ENCODE measurements around the gene ZSCAN5B.
"Not testable (repeated sequence)": the region's sequence is repeated elsewhere in the genome, so short reads cannot be mapped to it uniquely, and the experiment has no call there.

Gene ZSCAN5B

GRCh38 chr19:56162258-56162657, 35.3 kb downstream of the ZSCAN5B start:
- Mint-ChIP-seq H3K36me3 (ENCODE audit: low read depth) (peaks cover 12% of the 10 kb centered on the region), H3K4me1 (ENCODE audit: low read depth) (peaks cover 10% of the 10 kb centered on the region), H3K27me3 (ENCODE audit: low read depth) (no peaks in the 10 kb centered on the region), H3K9me3 (no peaks in the 10 kb centered on the region), H3K4me3 (no peak overlapping the region), H3K27ac (no peak overlapping the region)
- DNase-seq (ENCODE audit: low spot score) = no peak

- no peaks in the 10 kb centered on the region for H3K9me3 Mint-ChIP-seq
- no peak for DNase-seq (ENCODE audit: low spot score)
- no peak overlapping the region for H3K4me3 Mint-ChIP-seq
- peaks cover 12% of the 10 kb centered on the region for H3K36me3 Mint-ChIP-seq (ENCODE audit: low read depth)
- H3K27ac Mint-ChIP-seq = no peak overlapping the region
- no peaks in the 10 kb centered on the region for H3K27me3 Mint-ChIP-seq (ENCODE audit: low read depth)
- H3K4me1 Mint-ChIP-seq (ENCODE audit: low read depth) = peaks cover 10% of the 10 kb centered on the region
Observed at GRCh38 chr19:56161534-56161933, 36.0 kb downstream of the ZSCAN5B start.

- peaks cover 12% of the 10 kb centered on the region for H3K36me3 Mint-ChIP-seq (ENCODE audit: low read depth)
- no peak overlapping the region for H3K4me3 Mint-ChIP-seq
Observed at GRCh38 chr19:56159622-56160271, 37.8 kb downstream of the ZSCAN5B start.

GRCh38 chr19:56159009-56159559, 38.5 kb downstream of the ZSCAN5B start:
- H3K36me3 Mint-ChIP-seq (ENCODE audit: low read depth) = peaks cover 12% of the 10 kb centered on the region
- no peaks in the 10 kb centered on the region for H3K27me3 Mint-ChIP-seq (ENCODE audit: low read depth)
- DNase-seq (ENCODE audit: low spot score) = no peak
- H3K4me1 Mint-ChIP-seq (ENCODE audit: low read depth) = peaks cover 8% of the 10 kb centered on the region
- H3K9me3 Mint-ChIP-seq = no peaks in the 10 kb centered on the region
- H3K27ac Mint-ChIP-seq = no peak overlapping the region
- no peak overlapping the region for H3K4me3 Mint-ChIP-seq

More at GRCh38 chr19:56159622-56160271, 37.8 kb downstream of the ZSCAN5B start:
- no peaks in the 10 kb centered on the region for H3K9me3 Mint-ChIP-seq
- DNase-seq (ENCODE audit: low spot score) = no peak
- H3K27me3 Mint-ChIP-seq (ENCODE audit: low read depth) = no peaks in the 10 kb centered on the region
- no peak overlapping the region for H3K27ac Mint-ChIP-seq
- H3K4me1 Mint-ChIP-seq (ENCODE audit: low read depth) = peaks cover 10% of the 10 kb centered on the region

GRCh38 chr19:56158170-56158757, 39.3 kb downstream of the ZSCAN5B start:
- peaks cover 15% of the 10 kb centered on the region for H3K36me3 Mint-ChIP-seq (ENCODE audit: low read depth)
- DNase-seq (ENCODE audit: low spot score) = no peak
- peaks cover 9% of the 10 kb centered on the region for H3K4me1 Mint-ChIP-seq (ENCODE audit: low read depth)
- H3K9me3 Mint-ChIP-seq = no peaks in the 10 kb centered on the region
- no peak overlapping the region for H3K27ac Mint-ChIP-seq
- H3K27me3 Mint-ChIP-seq (ENCODE audit: low read depth) = no peaks in the 10 kb centered on the region
- no peak overlapping the region for H3K4me3 Mint-ChIP-seq

- H3K9me3 Mint-ChIP-seq = no peaks in the 10 kb centered on the region
- H3K27ac Mint-ChIP-seq = no peak overlapping the region
- H3K27me3 Mint-ChIP-seq (ENCODE audit: low read depth) = no peaks in the 10 kb centered on the region
- DNase-seq (ENCODE audit: low spot score) = no peak
- peaks cover 6% of the 10 kb centered on the region for H3K4me1 Mint-ChIP-seq (ENCODE audit: low read depth)
- peaks cover 15% of the 10 kb centered on the region for H3K36me3 Mint-ChIP-seq (ENCODE audit: low read depth)
- H3K4me3 Mint-ChIP-seq = no peak overlapping the region
Observed at GRCh38 chr19:56156768-56157167, 40.8 kb downstream of the ZSCAN5B start.

GRCh38 chr19:56155124-56155687, 42.4 kb downstream of the ZSCAN5B start:
- no peak for DNase-seq (ENCODE audit: low spot score)
- Mint-ChIP-seq H3K27me3 (ENCODE audit: low read depth) (no peaks in the 10 kb centered on the region), H3K27ac (no peak overlapping the region), H3K36me3 (ENCODE audit: low read depth) (peaks cover 18% of the 10 kb centered on the region), H3K4me3 (no peak overlapping the region), H3K4me1 (ENCODE audit: low read depth) (peaks cover 6% of the 10 kb centered on the region), H3K9me3 (no peaks in the 10 kb centered on the region)

GRCh38 chr19:56153507-56153906, 44.1 kb downstream of the ZSCAN5B start:
- Mint-ChIP-seq H3K36me3 (ENCODE audit: low read depth) (peaks cover 18% of the 10 kb centered on the region), H3K4me1 (ENCODE audit: low read depth) (peaks cover 6% of the 10 kb centered on the region), H3K4me3 (no peak overlapping the region), H3K27ac (peak overlapping the region; percentile 13), H3K9me3 (no peaks in the 10 kb centered on the region), H3K27me3 (ENCODE audit: low read depth) (no peaks in the 10 kb centered on the region)
- no peak for DNase-seq (ENCODE audit: low spot score)

GRCh38 chr19:56152644-56153043, 44.9 kb downstream of the ZSCAN5B start:
- H3K36me3 Mint-ChIP-seq (ENCODE audit: low read depth) = peaks cover 22% of the 10 kb centered on the region
- H3K9me3 Mint-ChIP-seq = no peaks in the 10 kb centered on the region
- H3K27me3 Mint-ChIP-seq (ENCODE audit: low read depth) = no peaks in the 10 kb centered on the region
- no peak overlapping the region for H3K4me3 Mint-ChIP-seq
- peaks cover 6% of the 10 kb centered on the region for H3K4me1 Mint-ChIP-seq (ENCODE audit: low read depth)
- DNase-seq (ENCODE audit: low spot score) = no peak
- H3K27ac Mint-ChIP-seq = no peak overlapping the region

- Mint-ChIP-seq H3K4me3 (no peak overlapping the region), H3K27ac (no peak overlapping the region), H3K4me1 (ENCODE audit: low read depth) (peaks cover 6% of the 10 kb centered on the region), H3K36me3 (ENCODE audit: low read depth) (peaks cover 21% of the 10 kb centered on the region), H3K27me3 (ENCODE audit: low read depth) (no peaks in the 10 kb centered on the region), H3K9me3 (no peaks in the 10 kb centered on the region)
- DNase-seq (ENCODE audit: low spot score) = no peak
Observed at GRCh38 chr19:56150358-56150757, 47.2 kb downstream of the ZSCAN5B start.

- peaks cover 21% of the 10 kb centered on the region for H3K36me3 Mint-ChIP-seq (ENCODE audit: low read depth)
- no peak overlapping the region for H3K4me3 Mint-ChIP-seq
- peaks cover 6% of the 10 kb centered on the region for H3K4me1 Mint-ChIP-seq (ENCODE audit: low read depth)
- H3K27me3 Mint-ChIP-seq (ENCODE audit: low read depth) = no peaks in the 10 kb centered on the region
- H3K27ac Mint-ChIP-seq = no peak overlapping the region
- H3K9me3 Mint-ChIP-seq = no peaks in the 10 kb centered on the region
- DNase-seq (ENCODE audit: low spot score) = no peak
Observed at GRCh38 chr19:56149656-56150038, 47.9 kb downstream of the ZSCAN5B start.

- H3K36me3 Mint-ChIP-seq (ENCODE audit: low read depth) = peaks cover 21% of the 10 kb centered on the region
- not testable (repeated sequence) for DNase-seq (ENCODE audit: low spot score); H3K4me3 Mint-ChIP-seq; H3K27ac Mint-ChIP-seq; H3K27me3 Mint-ChIP-seq (ENCODE audit: low read depth); H3K9me3 Mint-ChIP-seq
- peaks cover 11% of the 10 kb centered on the region for H3K4me1 Mint-ChIP-seq (ENCODE audit: low read depth)
Observed at GRCh38 chr19:56148955-56149655, 48.5 kb downstream of the ZSCAN5B start.

- Mint-ChIP-seq H3K27ac (no peak overlapping the region), H3K27me3 (ENCODE audit: low read depth) (no peaks in the 10 kb centered on the region), H3K36me3 (ENCODE audit: low read depth) (peaks cover 17% of the 10 kb centered on the region), H3K4me1 (ENCODE audit: low read depth) (peaks cover 8% of the 10 kb centered on the region), H3K9me3 (no peaks in the 10 kb centered on the region), H3K4me3 (no peak overlapping the region)
- no peak for DNase-seq (ENCODE audit: low spot score)
Observed at GRCh38 chr19:56148096-56148495, 49.5 kb downstream of the ZSCAN5B start.

GRCh38 chr19:56147307-56147706, 50.3 kb downstream of the ZSCAN5B start:
- H3K4me1 Mint-ChIP-seq (ENCODE audit: low read depth) = peaks cover 11% of the 10 kb centered on the region
- DNase-seq (ENCODE audit: low spot score) = no peak
- peaks cover 17% of the 10 kb centered on the region for H3K36me3 Mint-ChIP-seq (ENCODE audit: low read depth)
- no peaks in the 10 kb centered on the region for H3K9me3 Mint-ChIP-seq
- no peak overlapping the region for H3K4me3 Mint-ChIP-seq
- no peak overlapping the region for H3K27ac Mint-ChIP-seq
- H3K27me3 Mint-ChIP-seq (ENCODE audit: low read depth) = no peaks in the 10 kb centered on the region
